VCaP (cell line): ENCODE results near the gene DDC.
A peak's percentile ranks its signal among the peaks of the same experiment; 100 is the strongest.

Source experiments
- H3K27ac ChIP-seq: fragments of 450-650 bp; 2 replicates; pipeline ENCODE4 v1.5.1; 2017
- CTCF ChIP-seq: fragments of 450-650 bp; conservative IDR thresholded peaks from 2 replicates; pipeline ENCODE4 v1.5.1; 2017; ENCODE audit warnings: mild to moderate bottlenecking, moderate library complexity

Gene DDC

GRCh38 chr7:50422858-50423257 is 142.3 kb downstream of the DDC start:
- no peak overlapping the region for H3K27ac ChIP-seq
- no peak for TF ChIP-seq CTCF

- H3K27ac ChIP-seq: no peak overlapping the region
- no peak for TF ChIP-seq CTCF
Observed at GRCh38 chr7:50421043-50421442, 144.2 kb downstream of the DDC start.

GRCh38 chr7:50418526-50419290 is 146.5 kb downstream of the DDC start:
- TF ChIP-seq CTCF: no peak
- H3K27ac ChIP-seq: no peak overlapping the region

- no peak overlapping the region for H3K27ac ChIP-seq
- peak; percentile 97 for TF ChIP-seq CTCF
Observed at GRCh38 chr7:50418086-50418515, 147.1 kb downstream of the DDC start.

- TF ChIP-seq CTCF: no peak
- H3K27ac ChIP-seq: no peak overlapping the region
Observed at GRCh38 chr7:50416527-50417182, 148.6 kb downstream of the DDC start.

GRCh38 chr7:50415844-50416364 is 149.3 kb downstream of the DDC start:
- H3K27ac ChIP-seq: no peak overlapping the region

More at GRCh38 chr7:50415844-50416364, 149.3 kb downstream of the DDC start:
- TF ChIP-seq CTCF: no peak
